ENCODE measurements around the gene SAA1. TPM values are rescaled to one million over a fixed set of nuclear protein-coding genes. Genes with fewer than 3 reads are reported as not detected.

Gene SAA1
- total RNA-seq, 1 donor from 2014 or later: 2.8 TPM

GRCh38 chr11:18229501-18229900 lies 36.6 kb upstream of the SAA1 start:
- Histone ChIP-seq H3K27me3 (ENCODE audit: control insufficient read depth, insufficient read depth, low read length) (no peaks in the 10 kb centered on the region), H3K36me3 (ENCODE audit: control insufficient read depth, insufficient read depth, low read length) (no peaks in the 10 kb centered on the region), H3K4me3 (ENCODE audit: low read depth, low read length) (no peak overlapping the region)
- TF ChIP-seq CTCF (IDR thresholded peaks at IDR 0.05; ENCODE audit: insufficient read depth, low read length, poor library complexity, severe bottlenecking): no peak
- no peak for DNase-seq (ENCODE audit: low read depth)

GRCh38 chr11:18230859-18231258 lies 35.2 kb upstream of the SAA1 start:
- no peak for DNase-seq (ENCODE audit: low read depth)
- Histone ChIP-seq H3K27me3 (ENCODE audit: control insufficient read depth, insufficient read depth, low read length) (no peaks in the 10 kb centered on the region), H3K4me3 (ENCODE audit: low read depth, low read length) (no peak overlapping the region), H3K36me3 (ENCODE audit: control insufficient read depth, insufficient read depth, low read length) (no peaks in the 10 kb centered on the region)
- no peak for TF ChIP-seq CTCF (IDR thresholded peaks at IDR 0.05; ENCODE audit: insufficient read depth, low read length, poor library complexity, severe bottlenecking)

- no peaks in the 10 kb centered on the region for H3K27me3 ChIP-seq (ENCODE audit: control insufficient read depth, insufficient read depth, low read length)
- no peaks in the 10 kb centered on the region for H3K36me3 ChIP-seq (ENCODE audit: control insufficient read depth, insufficient read depth, low read length)
- DNase-seq (ENCODE audit: low read depth): no peak
- TF ChIP-seq CTCF (IDR thresholded peaks at IDR 0.05; ENCODE audit: insufficient read depth, low read length, poor library complexity, severe bottlenecking): no peak
- H3K4me3 ChIP-seq (ENCODE audit: low read depth, low read length): no peak overlapping the region
Measured at GRCh38 chr11:18233912-18234311, 32.2 kb upstream of the SAA1 start.

DNA sequence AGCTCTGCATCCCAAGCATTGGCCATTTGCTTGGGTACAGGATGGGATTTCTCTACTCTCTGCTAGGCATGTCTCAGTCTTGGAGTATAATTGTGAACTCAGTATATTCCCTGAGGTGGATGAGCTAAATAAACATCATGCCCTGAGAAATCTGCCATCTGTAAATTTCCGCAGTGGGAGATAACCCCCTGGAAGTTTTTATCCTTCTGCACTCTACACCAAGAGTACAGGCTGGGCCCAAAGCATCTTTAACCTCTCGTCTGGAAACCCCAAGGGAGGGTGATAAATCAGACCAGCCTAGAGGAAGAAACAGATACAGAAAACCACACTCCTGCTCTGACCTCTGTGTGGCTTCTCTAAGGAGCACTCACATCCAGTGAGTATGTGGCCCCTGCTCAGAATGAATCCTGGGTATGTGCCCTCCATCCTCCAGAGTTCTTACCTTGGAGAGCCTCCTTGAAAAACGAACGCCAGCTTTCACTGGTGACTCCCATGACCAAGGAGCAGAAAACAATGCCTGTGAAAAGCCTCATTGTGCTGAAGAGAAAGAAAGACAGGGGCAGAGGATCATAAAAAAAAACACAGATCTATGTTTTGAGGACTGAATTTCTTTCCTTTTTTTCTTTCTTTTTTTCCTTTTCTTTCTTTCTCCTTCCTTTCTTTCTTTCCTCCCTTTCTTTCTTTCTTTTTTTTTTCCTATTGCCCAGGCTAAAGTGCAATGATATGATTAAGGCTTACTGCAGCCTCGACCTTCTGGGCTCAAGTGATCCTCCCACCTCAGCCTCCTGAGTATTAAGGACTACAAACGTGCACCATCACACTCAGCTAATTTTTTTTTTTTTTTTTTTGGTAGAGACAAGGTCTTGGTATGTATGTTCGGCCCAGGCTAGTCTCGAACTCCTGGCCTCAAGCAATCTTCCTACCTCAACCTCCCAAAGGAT lies 30.4 kb upstream of the SAA1 start:
- H3K4me3 ChIP-seq (ENCODE audit: low read depth, low read length): no peak overlapping the region
- H3K36me3 ChIP-seq (ENCODE audit: control insufficient read depth, insufficient read depth, low read length): no peaks in the 10 kb centered on the region
- TF ChIP-seq CTCF (IDR thresholded peaks at IDR 0.05; ENCODE audit: insufficient read depth, low read length, poor library complexity, severe bottlenecking): no peak
- H3K27me3 ChIP-seq (ENCODE audit: control insufficient read depth, insufficient read depth, low read length): no peaks in the 10 kb centered on the region
- no peak for DNase-seq (ENCODE audit: low read depth)

- H3K27me3 ChIP-seq (ENCODE audit: control insufficient read depth, insufficient read depth, low read length): no peaks in the 10 kb centered on the region
- H3K4me3 ChIP-seq (ENCODE audit: low read depth, low read length): no peak within 1 kb of the TSS
- DNase-seq (ENCODE audit: low read depth): no peak
- TF ChIP-seq CTCF (IDR thresholded peaks at IDR 0.05; ENCODE audit: insufficient read depth, low read length, poor library complexity, severe bottlenecking): no peak
- H3K36me3 ChIP-seq (ENCODE audit: control insufficient read depth, insufficient read depth, low read length): no peaks in the 10 kb centered on the region
Measured at GRCh38 chr11:18236664-18237356, 29.3 kb upstream of the SAA1 start, which contains the start of gene SAA4. Gene SAA4, minus strand, starts transcription at chr11:18236802. Its CDS starts 876 bp downstream, at chr11:18235926.

Measured in kidney epithelial cell (primary cell).